Lower lobe of right lung (tissue), 2 donors: ENCODE measurements around the gene BAD. TPM values are rescaled to one million over a fixed set of nuclear protein-coding genes. Genes with fewer than 3 reads are reported as not detected.

Experiments used
- ATAC-seq, 2 donors: fragments of 200-7000 bp; cut with Tn5 transposase; one replicate each; pipeline ENCODE4 v1.9.1; 2020 to 2022; ENCODE audit warnings: mild to moderate bottlenecking in 2 of 2, moderate library complexity in 2 of 2
- DNase-seq: peaks from one replicate; pipeline ENCODE4 v3.0.0-alpha.2; 2020
- H3K27ac ChIP-seq: fragments of 200-600 bp; one replicate; pipeline ENCODE4 v1.8.0; 2022
- H3K27me3 ChIP-seq: fragments of 200-600 bp; one replicate; pipeline ENCODE4 v1.8.0; 2022; ENCODE audit warnings: low read depth
- H3K36me3 ChIP-seq: fragments of 200-600 bp; one replicate; pipeline ENCODE4 v1.8.0; 2022; ENCODE audit warnings: mild to moderate bottlenecking
- H3K4me1 ChIP-seq: fragments of 200-600 bp; one replicate; pipeline ENCODE4 v1.8.0; 2022
- H3K4me3 ChIP-seq: fragments of 200-600 bp; one replicate; pipeline ENCODE4 v1.8.0; 2022; ENCODE audit warnings: mild to moderate bottlenecking
- H3K9me3 ChIP-seq: fragments of 200-600 bp; one replicate; pipeline ENCODE4 v1.8.0; 2022
- CTCF ChIP-seq: fragments of 200-600 bp; IDR thresholded peaks from one replicate; pipeline ENCODE4 v1.8.0; 2022; ENCODE audit warnings: antibody characterized with exemption, mild to moderate bottlenecking
- intact Hi-C: fragments of 100-400 bp; cut with DNase I; formaldehyde crosslinking; loops from one replicate; pipeline ENCODE4 v1.11.0; 2022
- total RNA-seq: library from RNA; stranded (reverse); fragmentation: NEBNext Ultra II Directional; extraction: Animal tissue kit (Norgen Biotek cat#: 25700); gene quantifications from one replicate; pipeline ENCODE4 v1.2.1, GENCODE V29; 2021
- donor health status: DM: no; HTN: yes; CAD: no; lungs with severe emphysema.

Gene BAD
- total RNA-seq, 1 donor from 2014 or later, result 51.6 TPM

DNA sequence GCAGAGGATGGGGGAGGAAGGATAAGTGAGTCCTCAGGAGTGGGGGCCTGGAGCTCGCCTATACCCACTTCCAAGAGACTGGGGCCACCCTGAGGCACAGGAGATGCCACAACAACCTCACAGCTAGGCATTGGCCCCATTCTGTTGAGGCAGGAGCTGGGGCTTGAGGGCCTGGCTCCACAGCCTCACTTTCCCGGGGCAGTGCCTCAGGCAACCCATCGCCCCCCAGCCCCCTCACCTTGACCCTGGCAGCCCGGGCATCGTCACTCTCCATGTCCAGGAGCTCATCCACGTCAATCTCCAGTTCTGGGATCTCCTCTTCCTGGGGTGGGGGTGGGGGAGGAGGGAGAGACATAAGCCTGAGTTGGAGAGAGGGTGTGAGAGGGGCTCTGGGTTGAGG is 39.5 kb downstream of the BAD start:
- H3K4me1 ChIP-seq, result peaks cover 42% of the 10 kb centered on the region
- H3K4me3 ChIP-seq, result peak overlapping the region; percentile 76
- TF ChIP-seq CTCF, result no peak
- ATAC-seq, result no peak
- no peak for DNase-seq
- H3K27me3 ChIP-seq, result no peaks in the 10 kb centered on the region
- no peaks in the 10 kb centered on the region for H3K9me3 ChIP-seq
- H3K27ac ChIP-seq, result peak overlapping the region; percentile 72
- intact Hi-C loops, result no loop called here
- peaks cover 13% of the 10 kb centered on the region for H3K36me3 ChIP-seq

DNA sequence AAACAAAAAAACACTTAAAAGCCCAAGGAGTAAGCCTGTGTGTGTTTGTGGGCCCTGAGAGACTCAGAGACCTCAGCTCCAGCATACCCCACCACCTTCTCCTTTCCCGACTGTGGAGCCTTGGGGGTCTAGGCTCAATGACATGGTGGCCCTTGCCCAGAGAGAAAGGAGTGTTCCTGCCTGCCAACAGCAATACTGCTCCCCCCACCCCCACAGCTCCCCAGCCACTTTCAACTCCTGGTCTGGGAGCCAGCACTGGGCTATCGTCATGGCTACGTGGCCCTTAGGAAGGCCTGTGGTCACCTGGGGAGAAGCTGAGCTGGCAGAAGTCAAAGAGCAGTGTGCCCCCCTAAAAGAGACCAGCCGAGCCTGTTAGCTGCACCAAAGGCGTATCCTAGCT is 40.4 kb downstream of the BAD start:
- no peak for TF ChIP-seq CTCF
- Histone ChIP-seq H3K36me3 (peaks cover 16% of the 10 kb centered on the region), H3K4me3 (no peak overlapping the region), H3K4me1 (peaks cover 51% of the 10 kb centered on the region), H3K9me3 (no peaks in the 10 kb centered on the region), H3K27ac (no peak overlapping the region), H3K27me3 (no peaks in the 10 kb centered on the region)
- intact Hi-C loops, result no loop called here
- DNase-seq (no peak), ATAC-seq (no peak)

GRCh38 chr11:64243236-64243854 is 41.1 kb downstream of the BAD start:
- no peak overlapping the region for H3K27ac ChIP-seq
- H3K4me3 ChIP-seq, result no peak overlapping the region
- H3K9me3 ChIP-seq, result no peaks in the 10 kb centered on the region
- no peak for DNase-seq
- intact Hi-C loops, result no loop called here
- no peaks in the 10 kb centered on the region for H3K27me3 ChIP-seq
- no peak for TF ChIP-seq CTCF
- H3K4me1 ChIP-seq, result peaks cover 58% of the 10 kb centered on the region
- peaks cover 24% of the 10 kb centered on the region for H3K36me3 ChIP-seq
- ATAC-seq, result no peak

- Histone ChIP-seq H3K36me3 (peaks cover 36% of the 10 kb centered on the region), H3K9me3 (no peaks in the 10 kb centered on the region), H3K27ac (peak overlapping the region; percentile 99), H3K27me3 (no peaks in the 10 kb centered on the region), H3K4me1 (peaks cover 59% of the 10 kb centered on the region), H3K4me3 (peak overlapping the region; percentile 77)
- peak; percentile 18 for TF ChIP-seq CTCF
- no peak for DNase-seq
- intact Hi-C loops, result no loop called here
- ATAC-seq, result peak; percentile 0 to 5
Measured at GRCh38 chr11:64241491-64242374, 42.7 kb downstream of the BAD start.

GRCh38 chr11:64241241-64241490 is 43.3 kb downstream of the BAD start:
- intact Hi-C loops, result no loop called here
- Histone ChIP-seq H3K9me3 (no peaks in the 10 kb centered on the region), H3K36me3 (peaks cover 36% of the 10 kb centered on the region), H3K27me3 (no peaks in the 10 kb centered on the region), H3K4me3 (peak overlapping the region; percentile 77), H3K4me1 (peaks cover 59% of the 10 kb centered on the region), H3K27ac (peak overlapping the region; percentile 99)
- peak; percentile 100 for DNase-seq
- no peak for TF ChIP-seq CTCF
- peak; percentile 90 to 94 for ATAC-seq
